Measurements from ENCODE around the gene SDSL. TPM values are rescaled to one million over a fixed set of nuclear protein-coding genes. Genes with fewer than 3 reads are reported as not detected.

Gene SDSL
- total and polyA plus RNA-seq, 2 experiments from 2014 or later: not detected

GRCh38 chr12:113437729-113438100 is 15.5 kb downstream of the SDSL start:
- Mint-ChIP-seq H3K36me3 (ENCODE audit: low read depth) (no peaks in the 10 kb centered on the region), H3K27ac (no peak overlapping the region), H3K4me1 (0 out of 3 replicates have a peak, but pooled peaks cover 3% of the 10 kb centered on the region), H3K4me3 (no peak overlapping the region), H3K27me3 (ENCODE audit: insufficient read depth, low read depth, poor library complexity) (peaks cover under 1% of the 10 kb centered on the region), H3K9me3 (no peaks in the 10 kb centered on the region)
- Histone ChIP-seq H3K36me3 (ENCODE audit: insufficient read depth) (no peaks in the 10 kb centered on the region), H3K79me2 (replicated peaks; ENCODE audit: insufficient read depth) (no peaks in the 10 kb centered on the region), H3K4me1 (ENCODE audit: insufficient read depth) (no peaks in the 10 kb centered on the region), H3K9me2 (ENCODE audit: insufficient read depth) (no peaks in the 10 kb centered on the region), H3F3A (replicated peaks; ENCODE audit: low read depth) (no peaks in the 10 kb centered on the region), H3K27me3 (ENCODE audit: insufficient read depth) (no peaks in the 10 kb centered on the region), H3K4me2 (no peak overlapping the region), H4K20me1 (replicated peaks; ENCODE audit: insufficient read depth) (no peaks in the 10 kb centered on the region), H3K27ac (ENCODE audit: low read depth) (no peak overlapping the region), H3K4me3 (no peak overlapping the region), H2AFZ (no peak overlapping the region)
- TF ChIP-seq ZNF114 (CRISPR knock-in tag; IDR thresholded peaks at IDR 0.05): no peak
- TF ChIP-seq CTCF (conservative IDR thresholded peaks at IDR 0.05; ENCODE audit: low read depth in 2 of 2): no peak
- no peak for TF ChIP-seq NANOG (IDR thresholded peaks at IDR 0.05; ENCODE audit: borderline replicate concordance)
- TF ChIP-seq ETS1 (IDR thresholded peaks at IDR 0.05): no peak
- TF ChIP-seq EZH2 (IDR thresholded peaks at IDR 0.05; ENCODE audit: low read depth, unreplicated experiment): no peak
- no peak for TF ChIP-seq ZNF462 (CRISPR knock-in tag; IDR thresholded peaks at IDR 0.05)
- TF ChIP-seq EZH2phosphoT487 (IDR thresholded peaks at IDR 0.05; ENCODE audit: unreplicated experiment): no peak
- TF ChIP-seq POLR2AphosphoS5 (IDR thresholded peaks at IDR 0.05; ENCODE audit: low read depth): no peak
- TF ChIP-seq ZNF331 (CRISPR knock-in tag; IDR thresholded peaks at IDR 0.05; ENCODE audit: low read depth): no peak
- no peak for TF ChIP-seq REST (IDR thresholded peaks at IDR 0.05; ENCODE audit: unreplicated experiment)
- no peak for TF ChIP-seq CREB1 (CRISPR knock-in tag; IDR thresholded peaks at IDR 0.05; ENCODE audit: low read depth)
- TF ChIP-seq STAT1 (IDR thresholded peaks at IDR 0.05; ENCODE audit: unreplicated experiment): no peak
- no peak for TF ChIP-seq JUNB (IDR thresholded peaks at IDR 0.05; ENCODE audit: unreplicated experiment)
- no peak for ATAC-seq
- no peak for DNase-seq (ENCODE audit: low spot score)

Measured in GM23338 (cell line).